ENCODE results near the gene SAMD13. TPM values are rescaled to one million over a fixed set of nuclear protein-coding genes. Genes with fewer than 3 reads are reported as not detected.

SAMD13 gene
- total and polyA plus RNA-seq, 4 donors: 0.30 to 3.4 (median 0.65) TPM

DNA sequence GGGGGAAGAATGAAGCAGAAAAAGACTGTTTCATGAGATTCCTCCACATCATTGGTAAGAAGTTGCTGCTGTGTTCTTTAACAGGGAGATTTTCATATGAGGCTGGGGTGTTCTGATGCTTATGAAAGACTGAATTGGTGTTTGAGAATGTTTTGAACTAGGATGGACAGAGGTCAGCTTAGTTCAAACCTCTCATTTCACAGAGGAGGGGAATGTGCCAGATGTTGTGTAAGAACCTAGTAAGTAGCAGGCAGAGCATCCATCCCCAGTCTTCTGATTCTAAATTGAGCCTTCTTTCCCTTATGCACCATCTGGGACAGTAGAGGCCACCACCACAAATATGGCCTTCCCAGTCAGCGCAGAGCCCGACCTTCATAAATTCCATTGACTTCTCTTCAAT, 43.7 kb downstream of the SAMD13 start:
- H3K27me3 ChIP-seq (ENCODE audit: control insufficient read depth in 3 of 3, insufficient read depth in 3 of 3, low read length in 2 of 3): no peaks in the 10 kb centered on the region
- H3K4me3 ChIP-seq: no peak overlapping the region
- H3K9ac ChIP-seq (ENCODE audit: insufficient read depth in 1 of 2, low read length in 2 of 2): no peak overlapping the region
- H3K4me1 ChIP-seq (ENCODE audit: control insufficient read depth in 5 of 5, insufficient read depth in 5 of 5, low read length in 5 of 5): peaks cover 0 to 10% (median 2%) of the 10 kb centered on the region in 5 donors
- DNase-seq: no peak
- 96 to 100% methylated on average over 2 of the region's 2 CpGs for WGBS, 2 donors
- TF ChIP-seq, protein P1, sequence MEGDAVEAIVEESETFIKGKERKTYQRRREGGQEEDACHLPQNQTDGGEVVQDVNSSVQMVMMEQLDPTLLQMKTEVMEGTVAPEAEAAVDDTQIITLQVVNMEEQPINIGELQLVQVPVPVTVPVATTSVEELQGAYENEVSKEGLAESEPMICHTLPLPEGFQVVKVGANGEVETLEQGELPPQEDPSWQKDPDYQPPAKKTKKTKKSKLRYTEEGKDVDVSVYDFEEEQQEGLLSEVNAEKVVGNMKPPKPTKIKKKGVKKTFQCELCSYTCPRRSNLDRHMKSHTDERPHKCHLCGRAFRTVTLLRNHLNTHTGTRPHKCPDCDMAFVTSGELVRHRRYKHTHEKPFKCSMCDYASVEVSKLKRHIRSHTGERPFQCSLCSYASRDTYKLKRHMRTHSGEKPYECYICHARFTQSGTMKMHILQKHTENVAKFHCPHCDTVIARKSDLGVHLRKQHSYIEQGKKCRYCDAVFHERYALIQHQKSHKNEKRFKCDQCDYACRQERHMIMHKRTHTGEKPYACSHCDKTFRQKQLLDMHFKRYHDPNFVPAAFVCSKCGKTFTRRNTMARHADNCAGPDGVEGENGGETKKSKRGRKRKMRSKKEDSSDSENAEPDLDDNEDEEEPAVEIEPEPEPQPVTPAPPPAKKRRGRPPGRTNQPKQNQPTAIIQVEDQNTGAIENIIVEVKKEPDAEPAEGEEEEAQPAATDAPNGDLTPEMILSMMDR (IDR thresholded peaks at IDR 0.05; ENCODE audit: control extremely low read depth, extremely low read depth): no peak
- H3K27ac ChIP-seq (ENCODE audit: low read depth in 1 of 2, low read length in 1 of 2): no peak overlapping the region
- no peaks in the 10 kb centered on the region for H3K9me3 ChIP-seq (ENCODE audit: control insufficient read depth in 4 of 4, insufficient read depth in 3 of 4, low read length in 3 of 4)
- H3K36me3 ChIP-seq (ENCODE audit: control insufficient read depth in 4 of 4, insufficient read depth in 4 of 4, low read length in 4 of 4): no peaks in the 10 kb centered on the region
- ATAC-seq (ENCODE audit: insufficient read depth, low FRiP score): no peak

DNA sequence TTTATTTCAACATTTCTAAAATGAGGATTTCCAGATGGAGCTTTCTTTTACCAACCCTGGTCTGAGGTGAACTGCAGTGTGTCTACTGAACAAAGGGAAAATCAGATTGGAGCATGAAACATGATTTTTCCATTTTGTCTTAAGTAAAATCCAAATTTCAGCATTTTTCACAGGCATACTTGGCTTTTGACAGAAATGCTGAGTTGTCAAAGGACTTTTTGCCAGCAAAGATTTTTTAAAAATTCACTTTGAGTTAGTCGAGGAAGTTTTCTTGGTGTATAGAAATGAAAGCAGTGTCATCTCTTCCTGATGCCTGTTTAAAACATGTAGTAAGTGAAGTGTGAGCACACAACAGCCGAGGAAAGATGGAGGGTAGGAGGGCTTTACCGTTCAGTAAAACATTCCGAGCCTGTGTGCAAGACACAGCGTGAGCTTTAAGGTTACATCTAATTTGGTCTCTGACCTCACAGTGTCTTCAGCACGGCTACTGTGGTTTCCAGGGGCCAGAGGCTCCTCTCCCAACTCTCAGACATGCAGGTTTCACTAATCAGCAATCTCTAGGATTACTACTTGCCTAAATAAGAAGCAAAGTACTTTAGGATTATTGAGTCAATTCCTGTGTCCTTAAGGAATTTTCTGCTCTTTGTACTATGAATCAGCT, 45.9 kb downstream of the SAMD13 start:
- Histone ChIP-seq H3K4me3 (no peak overlapping the region), H3K27ac (ENCODE audit: low read depth in 1 of 2, low read length in 1 of 2) (no peak overlapping the region), H3K9ac (ENCODE audit: insufficient read depth in 1 of 2, low read length in 2 of 2) (peak overlapping the region in 1 of 2 donors; percentile 27), H3K4me1 (ENCODE audit: control insufficient read depth in 5 of 5, insufficient read depth in 5 of 5, low read length in 5 of 5) (peaks cover 0 to 10% (median 2%) of the 10 kb centered on the region in 5 donors), H3K27me3 (ENCODE audit: control insufficient read depth in 3 of 3, insufficient read depth in 3 of 3, low read length in 2 of 3) (no peaks in the 10 kb centered on the region), H3K9me3 (ENCODE audit: control insufficient read depth in 4 of 4, insufficient read depth in 3 of 4, low read length in 3 of 4) (no peaks in the 10 kb centered on the region), H3K36me3 (ENCODE audit: control insufficient read depth in 4 of 4, insufficient read depth in 4 of 4, low read length in 4 of 4) (no peaks in the 10 kb centered on the region)
- TF ChIP-seq, protein P1 (IDR thresholded peaks at IDR 0.05; ENCODE audit: control extremely low read depth, extremely low read depth): no peak
- ATAC-seq (ENCODE audit: insufficient read depth, low FRiP score): no peak
- 79 to 85% methylated on average over 6 of the region's 6 CpGs for WGBS, 2 donors
- peak in 1 of 3 donors; percentile 12 for DNase-seq

- Histone ChIP-seq H3K9me3 (ENCODE audit: control insufficient read depth in 4 of 4, insufficient read depth in 3 of 4, low read length in 3 of 4) (no peaks in the 10 kb centered on the region), H3K36me3 (ENCODE audit: control insufficient read depth in 4 of 4, insufficient read depth in 4 of 4, low read length in 4 of 4) (no peaks in the 10 kb centered on the region), H3K27ac (ENCODE audit: low read depth in 1 of 2, low read length in 1 of 2) (no peak overlapping the region), H3K4me3 (no peak overlapping the region), H3K9ac (ENCODE audit: insufficient read depth in 1 of 2, low read length in 2 of 2) (no peak overlapping the region), H3K4me1 (ENCODE audit: control insufficient read depth in 5 of 5, insufficient read depth in 5 of 5, low read length in 5 of 5) (peaks cover 0 to 10% (median 2%) of the 10 kb centered on the region in 5 donors), H3K27me3 (ENCODE audit: control insufficient read depth in 3 of 3, insufficient read depth in 3 of 3, low read length in 2 of 3) (no peaks in the 10 kb centered on the region)
- TF ChIP-seq, protein P1 (IDR thresholded peaks at IDR 0.05; ENCODE audit: control extremely low read depth, extremely low read depth): no peak
- peak; percentile 41 for ATAC-seq (ENCODE audit: insufficient read depth, low FRiP score)
- WGBS, 2 donors: 89 to 92% methylated on average over 11 of the region's 11 CpGs
- no peak for DNase-seq
Observed at GRCh38 chr1:84347932-84348555, 46.5 kb downstream of the SAMD13 start.
